ENCODE measurements around the gene TMEM163. TPM values are rescaled to one million over a fixed set of nuclear protein-coding genes. Genes with fewer than 3 reads are reported as not detected.
"Not testable (repeated sequence)": the region's sequence is repeated elsewhere in the genome, so short reads cannot be mapped to it uniquely, and the experiment has no call there.

The TMEM163 gene
- total and polyA plus RNA-seq, 2 donors from 2014 or later, result 2.6 to 5.9 TPM

DNA sequence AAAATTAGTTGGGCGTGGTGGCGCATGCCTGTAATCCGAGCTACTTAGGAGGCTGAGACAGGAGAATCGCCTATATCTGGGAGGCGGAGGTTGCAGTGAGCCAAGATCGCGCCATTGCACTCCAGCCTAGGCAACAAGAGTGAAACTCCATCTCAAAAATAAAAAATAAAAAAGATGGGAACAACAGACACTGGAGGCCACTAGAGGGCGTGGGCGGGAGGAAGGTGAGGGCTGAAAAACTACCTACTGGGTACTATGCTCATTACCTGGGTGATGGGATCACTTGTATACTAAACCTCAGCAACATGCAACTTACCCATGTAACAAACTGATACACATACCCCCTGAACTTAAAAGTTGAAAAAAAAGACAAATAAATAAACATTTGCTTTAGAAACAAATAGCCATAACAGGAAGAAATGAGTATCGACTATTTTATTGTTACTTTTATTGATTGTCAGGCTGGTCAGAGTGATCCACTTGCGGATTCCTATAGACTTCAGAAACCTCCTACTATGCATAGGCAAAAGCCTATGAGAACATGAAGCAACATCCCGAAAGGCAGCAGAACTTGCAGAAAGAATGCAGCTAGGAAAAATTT lies 61.0 kb downstream of the TMEM163 start:
- intact Hi-C loops (cut with DNase I), result no loop called here

DNA sequence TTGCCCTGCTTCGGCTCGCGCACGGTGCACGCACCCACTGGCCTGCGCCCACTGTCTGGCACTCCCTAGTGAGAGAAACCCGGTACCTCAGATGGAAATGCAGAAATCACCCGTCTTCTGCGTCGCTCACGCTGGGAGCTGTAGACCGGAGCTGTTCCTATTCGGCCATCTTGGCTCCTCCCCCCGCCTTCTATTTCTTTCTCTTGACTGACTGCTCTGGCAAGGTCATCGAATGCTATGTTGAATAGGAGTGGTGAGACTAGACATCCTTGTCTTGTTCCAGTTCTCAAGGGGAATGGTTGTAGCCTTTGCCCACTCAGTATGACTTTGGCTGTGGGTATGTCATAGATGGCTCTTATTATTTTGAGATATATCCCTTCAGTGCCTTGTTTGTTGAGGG lies 62.4 kb downstream of the TMEM163 start:
- not testable (repeated sequence) for H3K4me3 ChIP-seq (ENCODE audit: low read length in 3 of 3); FAIRE-seq; DNase-seq

More for the DNA sequence above, 61.0 kb downstream of the TMEM163 start:
- Histone ChIP-seq H3K4me1 (ENCODE audit: control insufficient read depth in 2 of 3, insufficient read depth in 2 of 3, low read depth in 1 of 3, low read length in 3 of 3) (no peaks in the 10 kb centered on the region), H3K27ac (ENCODE audit: low read depth in 2 of 2, low read length in 2 of 2) (no peak overlapping the region), H3K4me3 (ENCODE audit: low read length in 3 of 3) (no peak overlapping the region), H3K27me3 (ENCODE audit: control insufficient read depth, insufficient read depth, low read length) (no peaks in the 10 kb centered on the region), H3K9ac (ENCODE audit: low read length in 3 of 3) (no peak overlapping the region), H3K9me3 (ENCODE audit: control insufficient read depth in 2 of 3, insufficient read depth in 1 of 3, low read length in 3 of 3) (no peaks in the 10 kb centered on the region), H3K36me3 (ENCODE audit: control insufficient read depth in 2 of 3, insufficient read depth in 3 of 3, low read length in 3 of 3) (no peaks in the 10 kb centered on the region)
- TF ChIP-seq, protein P1, sequence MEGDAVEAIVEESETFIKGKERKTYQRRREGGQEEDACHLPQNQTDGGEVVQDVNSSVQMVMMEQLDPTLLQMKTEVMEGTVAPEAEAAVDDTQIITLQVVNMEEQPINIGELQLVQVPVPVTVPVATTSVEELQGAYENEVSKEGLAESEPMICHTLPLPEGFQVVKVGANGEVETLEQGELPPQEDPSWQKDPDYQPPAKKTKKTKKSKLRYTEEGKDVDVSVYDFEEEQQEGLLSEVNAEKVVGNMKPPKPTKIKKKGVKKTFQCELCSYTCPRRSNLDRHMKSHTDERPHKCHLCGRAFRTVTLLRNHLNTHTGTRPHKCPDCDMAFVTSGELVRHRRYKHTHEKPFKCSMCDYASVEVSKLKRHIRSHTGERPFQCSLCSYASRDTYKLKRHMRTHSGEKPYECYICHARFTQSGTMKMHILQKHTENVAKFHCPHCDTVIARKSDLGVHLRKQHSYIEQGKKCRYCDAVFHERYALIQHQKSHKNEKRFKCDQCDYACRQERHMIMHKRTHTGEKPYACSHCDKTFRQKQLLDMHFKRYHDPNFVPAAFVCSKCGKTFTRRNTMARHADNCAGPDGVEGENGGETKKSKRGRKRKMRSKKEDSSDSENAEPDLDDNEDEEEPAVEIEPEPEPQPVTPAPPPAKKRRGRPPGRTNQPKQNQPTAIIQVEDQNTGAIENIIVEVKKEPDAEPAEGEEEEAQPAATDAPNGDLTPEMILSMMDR (IDR thresholded peaks at IDR 0.05; ENCODE audit: borderline replicate concordance, extremely low read depth, insufficient read depth), result no peak
- DNase-seq (no peak), FAIRE-seq (no peak)

DNA sequence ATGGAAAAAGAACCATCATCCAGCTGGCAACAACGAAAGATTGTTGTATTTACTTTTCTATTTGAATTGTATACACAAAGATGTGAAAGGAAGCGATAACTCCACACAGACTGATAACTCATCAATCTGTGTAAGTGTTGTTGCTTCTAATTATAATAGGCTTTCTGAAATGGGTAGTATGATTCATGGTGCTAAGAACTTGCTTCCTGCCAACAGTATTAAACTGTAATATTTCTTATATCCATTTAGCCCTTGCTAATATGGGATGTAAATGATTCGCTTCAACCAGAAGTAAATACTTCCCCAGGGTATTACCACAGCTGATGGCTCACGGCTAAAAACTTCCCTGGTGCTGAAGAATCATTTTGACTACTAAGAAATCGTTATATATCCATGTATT lies 70.2 kb downstream of the TMEM163 start:
- H3K27me3 ChIP-seq (ENCODE audit: control insufficient read depth, insufficient read depth, low read length), result no peaks in the 10 kb centered on the region
- DNase-seq, result no peak
- no peaks in the 10 kb centered on the region for H3K36me3 ChIP-seq (ENCODE audit: control insufficient read depth in 2 of 3, insufficient read depth in 3 of 3, low read length in 3 of 3)
- H3K4me1 ChIP-seq (ENCODE audit: control insufficient read depth in 2 of 3, insufficient read depth in 2 of 3, low read depth in 1 of 3, low read length in 3 of 3), result no peaks in the 10 kb centered on the region
- no peak for FAIRE-seq
- no peak overlapping the region for H3K4me3 ChIP-seq (ENCODE audit: low read length in 3 of 3)
- no peak overlapping the region for H3K9ac ChIP-seq (ENCODE audit: low read length in 3 of 3)
- no peak overlapping the region for H3K27ac ChIP-seq (ENCODE audit: low read depth in 2 of 2, low read length in 2 of 2)
- TF ChIP-seq, protein P1 (IDR thresholded peaks at IDR 0.05; ENCODE audit: borderline replicate concordance, extremely low read depth, insufficient read depth), result no peak
- intact Hi-C loops (cut with DNase I), result no loop called here
- no peaks in the 10 kb centered on the region for H3K9me3 ChIP-seq (ENCODE audit: control insufficient read depth in 2 of 3, insufficient read depth in 1 of 3, low read length in 3 of 3)

More for the DNA sequence above, 62.4 kb downstream of the TMEM163 start:
- H3K36me3 ChIP-seq (ENCODE audit: control insufficient read depth in 2 of 3, insufficient read depth in 3 of 3, low read length in 3 of 3); intact Hi-C loops (cut with DNase I); H3K4me1 ChIP-seq (ENCODE audit: control insufficient read depth in 2 of 3, insufficient read depth in 2 of 3, low read depth in 1 of 3, low read length in 3 of 3); H3K27me3 ChIP-seq (ENCODE audit: control insufficient read depth, insufficient read depth, low read length); H3K9ac ChIP-seq (ENCODE audit: low read length in 3 of 3); H3K27ac ChIP-seq (ENCODE audit: low read depth in 2 of 2, low read length in 2 of 2); H3K9me3 ChIP-seq (ENCODE audit: control insufficient read depth in 2 of 3, insufficient read depth in 1 of 3, low read length in 3 of 3): not testable (repeated sequence)

DNA sequence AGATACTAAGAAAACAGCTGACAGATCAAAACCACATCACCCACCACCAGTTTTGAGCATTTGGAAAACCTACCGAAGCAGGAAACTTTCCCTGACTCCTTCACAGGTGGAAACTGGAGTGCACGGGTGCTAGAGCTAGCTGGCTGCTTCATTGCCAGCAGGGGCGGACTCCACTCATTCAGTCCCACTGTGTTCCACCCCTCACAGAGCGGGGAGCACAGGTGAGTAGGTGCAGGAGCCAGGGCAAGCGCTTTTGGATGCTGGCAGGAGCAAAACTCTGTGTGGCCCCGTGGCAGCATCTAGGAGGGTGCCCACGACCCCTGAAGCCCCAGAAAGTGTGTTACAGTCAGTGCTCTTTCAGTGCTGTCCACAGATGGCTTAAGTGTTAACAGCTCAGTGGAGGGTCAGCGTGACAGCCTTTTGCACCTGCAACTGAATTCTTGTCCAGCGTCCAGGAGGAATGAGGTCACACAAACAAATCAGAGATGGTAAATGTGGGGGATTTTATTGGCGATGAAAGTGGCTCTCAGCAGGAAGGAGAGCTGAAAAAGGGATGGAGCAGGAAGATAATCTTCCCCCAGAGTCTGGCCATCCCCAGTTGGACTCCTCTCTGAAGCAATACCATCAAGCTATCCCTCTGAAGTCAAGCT lies 71.1 kb downstream of the TMEM163 start:
- FAIRE-seq, result no peak
- no peak overlapping the region for H3K9ac ChIP-seq (ENCODE audit: low read length in 3 of 3)
- no peak overlapping the region for H3K27ac ChIP-seq (ENCODE audit: low read depth in 2 of 2, low read length in 2 of 2)
- H3K4me3 ChIP-seq (ENCODE audit: low read length in 3 of 3), result no peak overlapping the region
- intact Hi-C loops (cut with DNase I), result no loop called here
- no peaks in the 10 kb centered on the region for H3K36me3 ChIP-seq (ENCODE audit: control insufficient read depth in 2 of 3, insufficient read depth in 3 of 3, low read length in 3 of 3)
- H3K9me3 ChIP-seq (ENCODE audit: control insufficient read depth in 2 of 3, insufficient read depth in 1 of 3, low read length in 3 of 3), result no peaks in the 10 kb centered on the region
- no peaks in the 10 kb centered on the region for H3K4me1 ChIP-seq (ENCODE audit: control insufficient read depth in 2 of 3, insufficient read depth in 2 of 3, low read depth in 1 of 3, low read length in 3 of 3)
- TF ChIP-seq, protein P1 (IDR thresholded peaks at IDR 0.05; ENCODE audit: borderline replicate concordance, extremely low read depth, insufficient read depth), result no peak
- no peak for DNase-seq
- H3K27me3 ChIP-seq (ENCODE audit: control insufficient read depth, insufficient read depth, low read length), result no peaks in the 10 kb centered on the region
